Lung (tissue), 12 donors: Measurements from ENCODE around the gene KIF1A. TPM values are rescaled to one million over a fixed set of nuclear protein-coding genes. Genes with fewer than 3 reads are reported as not detected.

Experiments
- ATAC-seq: fragments of 200-7000 bp; cut with Tn5 transposase; one replicate; pipeline ENCODE4 v1.9.1; 2020; ENCODE audit warnings: moderate number of reproducible peaks; ENCODE audit not compliant: insufficient read depth, low FRiP score
- DNase-seq, 3 donors: peaks; one replicate each; pipeline ENCODE4 v3.0.0-alpha.2; 2013 to 2017
- H3K27ac ChIP-seq, 2 donors: one replicate each; pipeline ENCODE4 v1.5.1; 2013; ENCODE audit warnings: mild to moderate bottlenecking in 2 of 2, moderate library complexity in 2 of 2, control low read depth in 1 of 2, inconsistent platforms in 1 of 2, low read depth in 1 of 2, low read length in 1 of 2
- H3K27me3 ChIP-seq, 3 donors: one replicate each; pipeline ENCODE4 v1.5.1; 2013; ENCODE audit warnings: low read length in 2 of 3; ENCODE audit not compliant: control insufficient read depth in 3 of 3, insufficient read depth in 3 of 3
- H3K36me3 ChIP-seq, 4 donors: one replicate each; pipeline ENCODE4 v1.5.1; 2013; ENCODE audit warnings: low read length in 4 of 4, mild to moderate bottlenecking in 1 of 4, moderate library complexity in 1 of 4; ENCODE audit not compliant: control insufficient read depth in 4 of 4, insufficient read depth in 4 of 4
- H3K4me1 ChIP-seq, 5 donors: one replicate each; pipeline ENCODE4 v1.5.1; 2013; ENCODE audit warnings: low read length in 5 of 5, mild to moderate bottlenecking in 2 of 5, moderate library complexity in 1 of 5; ENCODE audit not compliant: control insufficient read depth in 5 of 5, insufficient read depth in 5 of 5
- H3K4me3 ChIP-seq: one replicate; pipeline ENCODE4 v1.5.1; 2013; ENCODE audit warnings: mild to moderate bottlenecking, control low read depth, moderate library complexity
- H3K9ac ChIP-seq, 2 donors: one replicate each; pipeline ENCODE4 v1.5.1; 2013; ENCODE audit warnings: low read length in 2 of 2, control low read depth in 1 of 2; ENCODE audit not compliant: insufficient read depth in 1 of 2
- H3K9me3 ChIP-seq, 4 donors: one replicate each; pipeline ENCODE4 v1.5.1; 2013; ENCODE audit warnings: low read length in 3 of 4, mild to moderate bottlenecking in 1 of 4, moderate library complexity in 1 of 4; ENCODE audit not compliant: control insufficient read depth in 4 of 4, insufficient read depth in 3 of 4
- CTCF ChIP-seq: IDR thresholded peaks from 2 replicates; pipeline ENCODE4 v1.5.1; 2012; ENCODE audit warnings: mild to moderate bottlenecking; ENCODE audit errors: control extremely low read depth, extremely low read depth
- WGBS, 2 donors: extraction: QIAGEN DNeasy Blood & Tissue Kit; methylation state at CpG; one replicate each; pipeline ENCODE4 v1.1.7; 2013; 5-methylcytosine and 5-hydroxymethylcytosine counted together
- polyA plus RNA-seq, 2 donors: library from polyadenylated mRNA; stranded (reverse); fragments of 200-250 nt; gene quantifications; one replicate each; pipeline ENCODE4 v1.2.1, GENCODE V29; 2013
- total RNA-seq, 2 donors: library from RNA; depleted of rRNA in 1 of 2; stranded (reverse); fragments of >200 nt in 1 of 2; gene quantifications; one replicate each; pipeline ENCODE4 v1.2.1, GENCODE V29; 2014 to 2021
- donor health status: control.
- donor health status: control.
- donor health status: Bipolar disorder and iron deficiency.
- donor health status: healthy.
- donor health status: DM: yes; HTN: yes; CAD: no.

The KIF1A gene
- total and polyA plus RNA-seq, 4 donors = 0.14 to 2.3 (median 0.46) TPM

- H3K4me3 ChIP-seq = no peak overlapping the region
- no peak for TF ChIP-seq CTCF
- DNase-seq (no peak), ATAC-seq (no peak)
- 79 to 90% methylated on average over 4 of the region's 4 CpGs for WGBS, 2 donors
- H3K27me3 ChIP-seq = no peaks in the 10 kb centered on the region
- no peak overlapping the region for H3K27ac ChIP-seq
- H3K9me3 ChIP-seq = no peaks in the 10 kb centered on the region
- no peak overlapping the region for H3K9ac ChIP-seq
- peaks cover 0 to 19% (median 7%) of the 10 kb centered on the region in 5 donors for H3K4me1 ChIP-seq
- no peaks in the 10 kb centered on the region for H3K36me3 ChIP-seq
Measured at GRCh38 chr2:240788482-240788881, 31.5 kb downstream of the KIF1A start.

- H3K36me3 ChIP-seq = no peaks in the 10 kb centered on the region
- WGBS, 2 donors = 83 to 89% methylated on average over 23 of the region's 23 CpGs
- no peaks in the 10 kb centered on the region for H3K9me3 ChIP-seq
- ATAC-seq (no peak), DNase-seq (no peak)
- no peak overlapping the region for H3K4me3 ChIP-seq
- H3K27ac ChIP-seq = no peak overlapping the region
- H3K9ac ChIP-seq = no peak overlapping the region
- no peaks in the 10 kb centered on the region for H3K27me3 ChIP-seq
- H3K4me1 ChIP-seq = peaks cover 0 to 14% (median 6%) of the 10 kb centered on the region in 5 donors
- no peak for TF ChIP-seq CTCF
Measured at GRCh38 chr2:240787521-240788472, 32.2 kb downstream of the KIF1A start.

GRCh38 chr2:240786871-240787311 lies 33.1 kb downstream of the KIF1A start:
- no peak for ATAC-seq
- TF ChIP-seq CTCF = no peak
- 80 to 90% methylated on average over 17 of the region's 17 CpGs for WGBS, 2 donors

More at GRCh38 chr2:240786871-240787311, 33.1 kb downstream of the KIF1A start:
- no peaks in the 10 kb centered on the region for H3K9me3 ChIP-seq
- H3K4me1 ChIP-seq = peaks cover 0 to 6% (median 2%) of the 10 kb centered on the region in 5 donors
- no peaks in the 10 kb centered on the region for H3K27me3 ChIP-seq
- no peak overlapping the region for H3K9ac ChIP-seq
- no peaks in the 10 kb centered on the region for H3K36me3 ChIP-seq
- DNase-seq = no peak
- H3K4me3 ChIP-seq = no peak overlapping the region
- no peak overlapping the region for H3K27ac ChIP-seq
